HG03135 (cell line): ENCODE measurements around the gene NFE2L1.
"Not testable (repeated sequence)": the region's sequence is repeated elsewhere in the genome, so short reads cannot be mapped to it uniquely, and the experiment has no call there.

ENCODE experiments used
- ATAC-seq: cut with Tn5 transposase; IDR thresholded peaks from one replicate; pipeline ENCODE4 v1.9.1; 2021; ENCODE audit warnings: mild to moderate bottlenecking, moderate library complexity; ENCODE audit not compliant: unreplicated experiment

Gene NFE2L1

GRCh38 chr17:48066656-48067055 lies 18.5 kb downstream of the NFE2L1 start:
- no peak for ATAC-seq

DNA sequence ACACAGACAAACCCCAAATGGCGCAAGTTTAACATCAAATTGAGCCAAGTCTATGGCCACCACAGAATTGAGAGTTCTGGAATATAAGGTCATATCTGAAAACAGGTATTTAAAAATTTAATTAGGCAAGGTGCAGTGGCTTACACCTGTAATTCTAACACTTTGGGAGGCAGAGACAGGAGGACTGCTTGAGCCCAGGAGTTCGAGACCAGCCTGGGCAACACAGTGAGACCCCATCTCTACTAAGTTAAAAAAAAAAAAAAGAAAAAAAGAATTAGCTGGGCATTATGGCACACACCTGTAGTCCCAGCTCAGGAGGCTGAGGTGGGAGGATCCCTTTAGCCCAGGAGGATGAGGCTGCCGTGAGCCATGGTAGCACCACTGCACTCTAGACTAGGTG lies 19.1 kb downstream of the NFE2L1 start:
- ATAC-seq = no peak

GRCh38 chr17:48067808-48068207 lies 19.6 kb downstream of the NFE2L1 start:
- ATAC-seq = not testable (repeated sequence)

GRCh38 chr17:48068491-48068961 lies 20.4 kb downstream of the NFE2L1 start:
- no peak for ATAC-seq

DNA sequence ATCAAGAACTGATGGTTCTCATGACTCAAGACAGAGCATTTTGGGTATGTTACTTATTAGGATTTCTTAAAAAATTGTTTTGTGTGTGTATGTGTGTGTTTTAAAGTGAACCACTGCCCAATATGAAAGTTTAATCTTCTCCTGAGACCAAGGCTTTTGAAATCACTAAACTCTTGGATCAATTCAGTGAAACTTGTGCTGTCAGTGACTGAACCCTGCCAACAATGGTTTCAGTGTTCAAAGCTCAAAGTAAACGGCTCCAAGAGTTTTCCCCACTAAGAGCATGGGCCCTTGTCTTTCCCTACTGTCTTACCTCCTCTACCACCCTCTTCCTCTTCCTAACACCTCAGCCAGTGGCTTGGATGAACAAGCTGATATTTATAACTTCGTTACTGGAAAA lies 22.0 kb downstream of the NFE2L1 start:
- no peak for ATAC-seq

DNA sequence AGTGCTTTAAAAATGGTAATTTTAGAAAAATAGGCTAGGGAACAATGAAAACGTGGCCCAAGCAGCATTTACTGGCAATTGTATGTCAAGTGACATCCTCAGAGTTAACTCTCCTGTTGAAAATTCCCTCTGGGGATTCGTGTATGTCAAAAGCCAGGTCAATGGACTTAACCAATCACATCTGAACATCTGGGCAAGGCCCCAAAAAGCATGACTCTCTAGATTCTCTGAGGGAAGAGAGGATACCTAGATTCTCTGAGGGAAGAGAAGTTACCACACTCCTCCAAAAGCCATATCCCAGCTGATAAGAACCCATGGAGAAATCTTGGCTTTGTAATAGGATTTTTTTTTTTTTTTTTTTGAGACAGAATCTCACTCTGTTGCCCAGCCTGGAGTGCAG lies 23.5 kb downstream of the NFE2L1 start:
- no peak for ATAC-seq

GRCh38 chr17:48072811-48073210 lies 24.7 kb downstream of the NFE2L1 start:
- not testable (repeated sequence) for ATAC-seq

GRCh38 chr17:48073566-48074094 lies 25.5 kb downstream of the NFE2L1 start:
- ATAC-seq = not testable (repeated sequence)

- ATAC-seq = no peak
Observed at GRCh38 chr17:48074322-48075081, 26.3 kb downstream of the NFE2L1 start.

- ATAC-seq = not testable (repeated sequence)
Observed at GRCh38 chr17:48077152-48077551, 29.0 kb downstream of the NFE2L1 start.

GRCh38 chr17:48081858-48082257 lies 33.7 kb downstream of the NFE2L1 start:
- ATAC-seq = no peak

GRCh38 chr17:48084932-48085331 lies 36.8 kb downstream of the NFE2L1 start:
- no peak for ATAC-seq

DNA sequence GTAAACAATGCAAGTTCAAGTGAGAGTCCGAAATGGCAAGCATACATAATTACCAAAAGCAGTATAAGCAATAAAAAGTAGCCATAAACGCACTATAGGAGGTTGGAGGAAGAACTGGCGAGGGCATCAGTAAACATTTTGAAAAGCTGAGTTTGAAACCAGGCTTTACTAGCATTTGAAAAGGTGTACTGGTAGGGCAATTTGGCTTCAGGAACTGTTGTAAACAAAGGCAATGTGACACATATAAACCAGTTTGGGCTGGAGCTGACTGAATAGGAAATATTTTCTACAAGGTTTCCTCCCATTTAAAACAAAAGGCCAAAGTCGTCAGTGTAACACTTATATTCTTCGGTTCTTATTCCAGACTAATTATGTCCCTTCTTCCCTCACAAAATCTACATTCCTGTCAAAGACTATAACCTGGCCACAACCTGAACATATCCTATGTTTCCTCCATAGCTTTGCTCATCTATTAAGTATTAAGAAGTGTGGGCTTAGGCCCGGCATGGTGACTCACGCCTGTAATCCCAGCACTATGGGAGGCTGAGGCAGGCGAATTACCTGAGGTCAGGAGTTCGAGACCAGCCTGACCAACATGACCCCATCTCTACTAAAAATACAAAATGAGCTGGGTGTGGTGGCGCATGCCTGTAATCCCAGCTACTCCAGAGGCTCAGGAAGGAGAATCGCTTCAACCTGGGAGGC lies 45.3 kb downstream of the NFE2L1 start:
- ATAC-seq = no peak

DNA sequence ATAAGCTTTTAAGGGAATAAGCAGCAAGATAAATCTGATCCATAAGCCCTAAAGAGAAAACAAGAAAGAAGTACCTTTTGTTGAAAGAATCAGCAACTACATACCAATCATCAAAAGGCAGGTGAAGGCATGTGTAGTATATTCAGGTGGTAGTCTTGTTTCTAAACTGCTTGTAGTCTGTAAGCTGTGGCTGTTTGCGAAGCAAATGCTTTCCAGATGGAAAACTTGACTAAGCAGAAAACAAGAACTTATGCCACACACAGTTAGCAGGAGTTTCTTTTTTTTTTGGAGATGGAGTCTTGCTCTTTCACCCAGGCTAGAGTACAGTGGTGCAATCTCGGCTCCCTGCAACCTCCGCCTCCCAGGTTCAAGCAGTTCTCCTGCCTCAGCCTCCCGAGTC lies 47.5 kb downstream of the NFE2L1 start:
- ATAC-seq = no peak

- ATAC-seq = no peak
Observed at GRCh38 chr17:48100160-48100559, 52.0 kb downstream of the NFE2L1 start.

GRCh38 chr17:48100591-48101011 lies 52.4 kb downstream of the NFE2L1 start:
- no peak for ATAC-seq

DNA sequence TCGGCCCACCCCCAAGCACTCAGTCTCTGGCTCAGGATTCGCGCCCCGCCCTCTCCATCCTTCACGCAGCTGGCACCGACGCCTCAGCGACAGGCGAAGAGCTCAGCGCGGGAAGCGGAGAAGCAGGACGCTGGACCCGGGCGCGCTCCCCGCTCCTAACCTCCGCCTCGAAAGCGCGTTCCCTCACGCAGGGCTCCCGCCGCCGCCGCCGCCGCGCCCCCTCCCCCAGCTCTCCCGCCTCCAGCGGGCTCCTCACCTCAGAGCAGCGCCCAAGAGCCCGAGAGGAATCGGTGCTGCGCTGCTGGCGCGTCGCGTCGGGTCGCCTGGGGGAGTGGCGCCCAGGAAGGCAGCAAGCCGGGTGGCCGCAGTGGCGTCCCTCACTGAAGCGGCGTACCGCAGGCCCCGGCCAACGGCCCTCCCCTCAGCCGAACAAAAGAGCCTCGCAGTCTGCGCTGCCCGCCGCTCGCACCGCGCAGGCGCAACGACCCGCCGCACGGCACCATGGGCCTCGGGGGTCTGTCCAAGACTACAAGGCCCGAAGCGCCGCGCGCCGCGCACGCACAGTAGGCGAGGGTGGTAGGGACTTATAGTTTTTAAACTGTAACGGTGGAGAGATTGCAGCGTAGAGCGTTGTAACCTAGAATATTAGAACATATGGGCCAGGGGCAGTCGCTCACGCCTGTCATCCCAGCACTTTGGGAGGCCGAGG lies 53.0 kb downstream of the NFE2L1 start, which contains the start of gene CBX1:
Gene CBX1, minus strand, starts transcription at position 467 of the 709 bp plus-strand sequence. CDS start 24,474 bp downstream, outside the sequence.
- peak; percentile 89 for ATAC-seq

- ATAC-seq = no peak
Observed at GRCh38 chr17:48102043-48102750, 54.0 kb downstream of the NFE2L1 start.

DNA sequence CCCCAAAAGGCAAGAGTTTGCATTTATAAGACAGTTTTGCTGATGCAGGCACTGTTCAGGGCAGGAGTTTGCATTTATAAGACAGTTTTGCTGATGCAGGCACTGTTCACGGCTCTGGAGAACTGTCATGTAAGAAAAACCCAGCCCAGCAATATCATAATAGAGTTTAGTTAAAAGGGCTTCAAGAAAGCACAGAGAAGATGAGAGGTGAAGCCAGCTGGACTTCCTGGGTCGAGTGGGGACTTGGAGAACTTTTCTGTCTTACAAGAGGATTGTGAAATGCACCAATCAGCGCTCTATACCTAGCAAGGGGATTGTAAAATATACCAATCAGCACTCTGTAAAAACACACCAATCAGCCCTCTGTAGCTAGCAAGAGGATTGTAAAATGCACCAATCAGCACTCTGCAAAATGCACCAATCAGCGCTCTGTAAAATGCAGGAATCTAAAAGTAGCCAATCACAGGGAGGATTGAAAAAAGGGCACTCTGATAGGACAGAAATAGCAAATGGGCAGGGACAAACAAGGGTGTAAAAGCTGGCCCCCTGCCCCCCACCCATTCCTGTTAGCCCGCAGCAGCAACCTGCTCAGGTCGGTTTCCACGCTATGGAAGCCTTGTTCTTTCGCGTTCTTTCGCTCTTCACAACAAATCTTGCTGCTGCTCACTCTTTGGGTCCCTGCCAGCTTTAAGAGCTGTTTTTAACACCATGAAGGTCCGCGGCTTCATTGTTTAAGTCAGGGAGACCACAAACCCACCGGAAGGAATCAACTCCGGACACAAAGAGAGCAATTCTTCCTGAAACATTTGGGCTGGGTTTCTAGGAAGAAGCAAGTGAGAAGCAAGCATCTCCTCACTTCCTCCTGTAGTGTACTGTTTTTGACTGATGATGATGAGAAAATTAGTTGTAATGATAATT lies 54.9 kb downstream of the NFE2L1 start:
- ATAC-seq = no peak
